Tibial artery (tissue), 4 donors: ENCODE results near the gene SDCCAG8.

Experiments
- DNase-seq, 2 donors: peaks; one replicate each; pipeline ENCODE4 v3.0.0-alpha.2; 2019
- H3K27ac ChIP-seq, 2 donors: fragments of 200-600 bp; sonication (generic) in 1 of 2; 1 replicate in 1 of 2; 2 replicates in 1 of 2; pipeline ENCODE4 v1.5.1; 2018 to 2019; ENCODE audit warnings: mild to moderate bottlenecking in 1 of 2
- H3K27me3 ChIP-seq, 2 donors: fragments of 200-600 bp; sonication (generic) in 1 of 2; one replicate each; pipeline versions ENCODE4 v1.5.1 to v1.6.0; 2016 to 2019
- H3K36me3 ChIP-seq, 3 donors: fragments of 200-600 bp; sonication (generic) in 2 of 3; one replicate each; pipeline ENCODE4 v1.5.1; 2016 to 2019; ENCODE audit warnings: mild to moderate bottlenecking in 2 of 3
- H3K4me1 ChIP-seq, 4 donors: fragments of 200-600 bp; sonication (generic) in 2 of 4; 1 replicate in 3 of 4; 2 replicates in 1 of 4; pipeline ENCODE4 v1.5.1; 2016 to 2019
- H3K4me3 ChIP-seq, 2 donors: fragments of 200-600 bp; sonication (generic) in 1 of 2; 1 replicate in 1 of 2; 2 replicates in 1 of 2; pipeline ENCODE4 v1.5.1; 2018 to 2019; ENCODE audit warnings: mild to moderate bottlenecking in 2 of 2
- H3K9me3 ChIP-seq, 3 donors: fragments of 200-600 bp; sonication (generic) in 1 of 3; one replicate each; pipeline ENCODE4 v1.5.1; 2016 to 2019
- intact Hi-C: fragments of 100-400 bp; cut with DNase I; formaldehyde crosslinking; loops from one replicate; pipeline ENCODE4 v1.15.0; 2023; ENCODE audit warnings: low total_unique reads
- TF ChIP-seq, protein P1 (sequence below), 2 experiments: fragments of 200-600 bp in 1 of 2; fragments of 450-650 bp in 1 of 2; IDR thresholded peaks; one replicate each; pipeline ENCODE4 v1.5.1; 2017 to 2019; ENCODE audit warnings: antibody characterized with exemption in 2 of 2, mild to moderate bottlenecking in 1 of 2, moderate library complexity in 1 of 2

SDCCAG8 gene

DNA sequence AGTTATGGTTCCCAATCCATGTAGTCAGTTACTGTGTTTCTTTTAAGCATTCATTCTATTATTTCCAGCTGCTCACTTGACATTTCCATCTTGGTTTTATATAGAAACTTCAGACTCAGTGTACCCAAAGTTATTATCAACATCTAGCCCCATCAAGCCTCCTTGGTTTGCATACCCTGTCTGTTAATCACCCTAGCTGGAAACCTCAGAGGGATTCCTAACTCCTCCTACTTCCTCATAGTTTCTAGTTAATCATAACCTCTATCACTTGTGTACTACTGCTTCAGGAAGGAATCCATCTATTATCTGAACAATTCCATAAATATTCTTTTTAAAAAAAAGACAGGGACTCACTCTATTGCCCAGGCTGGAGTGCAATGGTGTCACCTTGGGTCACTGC is 293.3 kb downstream of the SDCCAG8 start:
- no peaks in the 10 kb centered on the region for H3K27me3 ChIP-seq
- no peak for DNase-seq
- TF ChIP-seq, protein P1, sequence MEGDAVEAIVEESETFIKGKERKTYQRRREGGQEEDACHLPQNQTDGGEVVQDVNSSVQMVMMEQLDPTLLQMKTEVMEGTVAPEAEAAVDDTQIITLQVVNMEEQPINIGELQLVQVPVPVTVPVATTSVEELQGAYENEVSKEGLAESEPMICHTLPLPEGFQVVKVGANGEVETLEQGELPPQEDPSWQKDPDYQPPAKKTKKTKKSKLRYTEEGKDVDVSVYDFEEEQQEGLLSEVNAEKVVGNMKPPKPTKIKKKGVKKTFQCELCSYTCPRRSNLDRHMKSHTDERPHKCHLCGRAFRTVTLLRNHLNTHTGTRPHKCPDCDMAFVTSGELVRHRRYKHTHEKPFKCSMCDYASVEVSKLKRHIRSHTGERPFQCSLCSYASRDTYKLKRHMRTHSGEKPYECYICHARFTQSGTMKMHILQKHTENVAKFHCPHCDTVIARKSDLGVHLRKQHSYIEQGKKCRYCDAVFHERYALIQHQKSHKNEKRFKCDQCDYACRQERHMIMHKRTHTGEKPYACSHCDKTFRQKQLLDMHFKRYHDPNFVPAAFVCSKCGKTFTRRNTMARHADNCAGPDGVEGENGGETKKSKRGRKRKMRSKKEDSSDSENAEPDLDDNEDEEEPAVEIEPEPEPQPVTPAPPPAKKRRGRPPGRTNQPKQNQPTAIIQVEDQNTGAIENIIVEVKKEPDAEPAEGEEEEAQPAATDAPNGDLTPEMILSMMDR (IDR thresholded peaks at IDR 0.05) = no peak
- intact Hi-C loops = no loop called here
- no peak overlapping the region for H3K27ac ChIP-seq
- H3K9me3 ChIP-seq = no peaks in the 10 kb centered on the region
- H3K4me3 ChIP-seq = no peak overlapping the region
- peaks cover 12 to 22% (median 13%) of the 10 kb centered on the region in 3 donors for H3K36me3 ChIP-seq
- no peaks in the 10 kb centered on the region for H3K4me1 ChIP-seq
